Measurements from ENCODE around the gene DNAJC18. TPM values are rescaled to one million over a fixed set of nuclear protein-coding genes. Genes with fewer than 3 reads are reported as not detected.

DNAJC18 gene
- total RNA-seq, 2 experiments from 2014 or later, result 4.5 to 6.8 TPM

DNA sequence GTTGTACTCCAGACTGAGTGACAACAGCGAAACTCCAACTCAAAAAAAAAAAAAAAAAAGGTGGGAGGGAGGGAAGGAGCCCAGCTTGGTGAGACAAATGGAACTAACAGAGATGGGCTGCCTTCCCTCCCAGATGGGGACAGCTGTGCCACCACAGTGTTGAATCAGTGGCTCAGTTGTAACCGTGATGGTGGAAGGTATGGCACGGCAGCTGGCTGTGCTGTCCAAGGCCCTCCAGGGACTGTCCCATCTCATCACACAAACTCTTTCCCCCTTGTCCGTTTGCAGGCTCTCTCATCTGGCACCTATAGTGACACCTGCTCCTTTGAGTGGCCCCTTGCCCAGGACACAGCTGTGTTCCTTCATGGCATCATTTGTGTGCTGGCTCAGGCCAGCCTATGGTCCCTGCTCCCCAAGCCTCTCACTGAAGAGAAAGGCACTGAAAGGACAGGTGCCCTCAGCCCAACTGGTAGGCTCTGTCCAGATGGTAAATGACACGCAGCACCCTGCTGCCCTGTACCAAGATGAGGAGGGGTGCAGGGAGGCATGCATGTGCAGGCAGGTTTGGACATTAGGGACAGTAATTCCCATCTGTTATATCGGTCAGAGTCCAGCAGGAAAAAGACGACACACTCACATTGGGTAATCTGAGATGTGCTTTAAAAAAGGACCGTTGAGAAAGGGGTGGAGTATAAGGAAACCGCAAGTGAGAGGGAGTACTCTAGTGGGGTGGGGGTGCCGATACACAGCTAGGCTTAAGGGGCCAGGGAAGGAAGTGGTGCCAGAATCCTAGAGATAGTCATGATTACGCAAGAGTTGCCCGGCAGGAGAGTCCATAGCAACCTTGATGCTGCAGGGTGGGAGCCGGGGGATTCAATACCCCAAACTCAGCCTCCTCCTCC is 35.8 kb upstream of the DNAJC18 start:
- H3K9me3 Mint-ChIP-seq, result no peaks in the 10 kb centered on the region
- peak overlapping the region; percentile 86 for H3K27ac Mint-ChIP-seq
- ChIA-PET POLR2A (no interaction called here), CTCF (interaction anchor here (0.6 to 3.2 kb wide), 4 partner anchors 13 to 53 kb away, joined by 3 to 9 read pairs (median 4); partner anchors contain the start of gene ECSCR)
- peaks cover 50% of the 10 kb centered on the region for H3K36me3 Mint-ChIP-seq (ENCODE audit: low read depth)
- DNase-seq, result no peak
- peak overlapping the region; percentile 35 for H3K4me3 Mint-ChIP-seq
- H3K27me3 Mint-ChIP-seq, result no peaks in the 10 kb centered on the region
- H3K4me1 Mint-ChIP-seq, result peaks cover 83% of the 10 kb centered on the region

DNA sequence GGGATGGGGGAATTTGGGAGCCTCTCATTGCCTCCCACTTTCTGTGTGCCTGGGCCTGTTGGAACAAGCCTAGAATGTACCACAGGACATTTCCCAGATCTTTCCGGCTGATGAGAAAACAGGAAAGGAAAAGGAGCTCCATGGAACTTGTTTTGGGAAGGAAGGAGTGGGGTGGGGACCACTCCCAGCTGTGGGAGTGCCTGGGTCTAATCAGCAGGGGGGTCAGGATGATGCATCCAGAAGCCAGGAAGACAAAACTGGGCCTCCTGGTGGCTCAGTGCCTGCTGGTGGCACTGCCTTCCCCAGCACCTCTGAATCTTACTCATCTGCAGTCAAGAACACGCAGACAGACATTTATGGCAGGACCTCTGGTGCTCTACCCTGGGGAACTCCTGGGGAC is 34.2 kb upstream of the DNAJC18 start:
- peaks cover 90% of the 10 kb centered on the region for H3K4me1 Mint-ChIP-seq
- ChIA-PET CTCF (interaction anchor here (0.7 to 3.2 kb wide), 4 partner anchors 12 to 41 kb away, joined by 3 to 9 read pairs (median 4); partner anchors contain the start of gene ECSCR), POLR2A (interaction anchor here (0.5 kb wide), 1 partner anchor 38 kb away, joined by 6 read pairs; no protein-coding TSS in a partner anchor)
- peaks cover 45% of the 10 kb centered on the region for H3K36me3 Mint-ChIP-seq (ENCODE audit: low read depth)
- H3K27ac Mint-ChIP-seq, result peak overlapping the region; percentile 78
- no peaks in the 10 kb centered on the region for H3K9me3 Mint-ChIP-seq
- no peaks in the 10 kb centered on the region for H3K27me3 Mint-ChIP-seq
- no peak overlapping the region for H3K4me3 Mint-ChIP-seq
- no peak for DNase-seq

DNA sequence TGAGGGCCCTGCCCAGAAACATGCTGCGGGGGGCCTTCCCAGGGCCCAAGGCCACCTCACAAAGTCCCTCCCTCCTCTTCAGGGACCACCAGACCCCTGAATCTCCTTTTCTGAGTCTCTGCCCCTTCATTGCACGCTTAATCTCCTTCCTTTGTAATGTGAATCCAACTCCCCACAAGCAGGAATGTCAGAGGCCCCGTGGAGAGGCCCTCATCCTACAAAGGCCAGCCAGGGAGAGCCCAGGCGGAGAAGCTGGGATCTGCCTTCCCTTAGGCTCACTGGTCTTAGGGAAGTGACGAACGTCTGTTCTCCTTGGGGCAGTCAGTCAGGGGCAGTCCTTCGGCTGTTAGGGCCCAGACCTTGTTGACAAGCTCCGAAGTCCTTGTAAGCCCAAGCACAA is 33.8 kb upstream of the DNAJC18 start:
- no peaks in the 10 kb centered on the region for H3K9me3 Mint-ChIP-seq
- DNase-seq, result no peak
- no peak overlapping the region for H3K4me3 Mint-ChIP-seq
- H3K27ac Mint-ChIP-seq, result peak overlapping the region; percentile 78
- peaks cover 40% of the 10 kb centered on the region for H3K36me3 Mint-ChIP-seq (ENCODE audit: low read depth)
- H3K4me1 Mint-ChIP-seq, result peaks cover 90% of the 10 kb centered on the region
- CTCF ChIA-PET, result interaction anchor here (0.8 to 3.2 kb wide), 2 partner anchors 11 to 41 kb away, joined by 4 to 9 read pairs; partner anchors contain the start of gene ECSCR
- no peaks in the 10 kb centered on the region for H3K27me3 Mint-ChIP-seq
- POLR2A ChIA-PET, result interaction anchor here (0.5 kb wide), 1 partner anchor 37 kb away, joined by 6 read pairs; no protein-coding TSS in a partner anchor

DNA sequence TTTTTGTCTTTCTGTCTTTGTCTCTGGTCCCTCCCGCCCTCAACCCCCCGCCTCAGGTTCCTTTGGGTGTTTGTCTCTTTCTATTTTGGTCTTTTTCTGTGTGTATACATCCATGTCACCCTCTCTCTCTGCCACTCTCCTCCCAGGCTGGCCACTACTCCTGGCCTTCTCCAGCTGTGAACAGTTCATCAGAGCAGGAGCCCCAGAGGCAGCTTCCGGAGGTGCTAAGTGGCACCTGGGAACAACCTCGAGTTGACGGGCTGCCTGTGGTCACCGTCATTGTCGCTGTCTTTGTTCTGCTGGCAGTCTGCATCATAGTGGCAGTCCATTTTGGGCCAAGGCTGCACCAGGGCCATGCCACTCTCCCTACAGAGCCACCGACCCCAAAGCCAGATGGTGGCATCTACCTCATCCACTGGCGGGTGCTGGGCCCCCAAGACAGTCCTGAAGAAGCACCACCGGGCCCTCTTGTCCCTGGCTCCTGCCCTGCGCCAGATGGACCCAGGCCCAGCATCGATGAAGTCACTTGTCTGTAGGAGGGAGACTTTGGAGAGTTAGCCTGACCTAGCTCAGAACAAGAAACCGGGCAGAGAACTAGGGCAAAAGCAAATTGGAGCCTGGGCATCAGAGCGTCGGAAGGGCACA is 33.2 kb upstream of the DNAJC18 start:
- no peaks in the 10 kb centered on the region for H3K9me3 Mint-ChIP-seq
- ChIA-PET CTCF (interaction anchor here (0.6 to 3.2 kb wide), 3 partner anchors 11 to 42 kb away, joined by 4 to 9 read pairs (median 7); partner anchors contain the start of gene ECSCR), POLR2A (no interaction called here)
- peak overlapping the region; percentile 83 for H3K4me3 Mint-ChIP-seq
- H3K36me3 Mint-ChIP-seq (ENCODE audit: low read depth), result peaks cover 34% of the 10 kb centered on the region
- H3K27ac Mint-ChIP-seq, result peak overlapping the region; percentile 99
- no peaks in the 10 kb centered on the region for H3K27me3 Mint-ChIP-seq
- peaks cover 84% of the 10 kb centered on the region for H3K4me1 Mint-ChIP-seq
- DNase-seq, result no peak

DNA sequence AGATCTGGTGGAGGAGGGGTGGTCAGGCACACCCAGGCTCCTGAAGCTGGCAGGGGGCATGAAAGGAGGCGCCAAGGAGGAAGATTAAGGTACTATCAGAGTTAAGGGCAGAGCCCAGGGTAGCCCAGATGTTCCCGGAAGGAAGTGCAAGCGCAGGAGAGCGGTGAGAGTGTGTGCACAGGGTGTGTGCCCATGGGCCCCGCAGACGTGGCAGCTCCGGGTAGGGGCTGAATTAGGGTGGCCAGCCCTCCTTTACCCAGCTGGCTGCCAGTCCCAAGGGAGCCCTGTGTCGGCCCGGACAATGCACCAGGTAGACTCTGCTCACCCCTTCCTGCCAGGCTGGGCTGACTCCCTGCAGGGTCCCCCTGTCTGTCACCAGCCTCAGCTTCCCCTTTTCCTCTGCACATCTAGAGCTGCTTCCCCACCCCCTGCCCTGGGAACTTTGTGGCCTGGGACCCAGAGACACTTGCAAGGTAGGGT is 31.5 kb upstream of the DNAJC18 start, which contains the start of gene SMIM33:
TSS of gene SMIM33 (plus strand) at position 184 of the 480 bp plus-strand sequence. CDS start at position 302, 118 bp downstream.
- Mint-ChIP-seq H3K4me3 (peak within 1 kb of the TSS; percentile 83), H3K4me1 (peaks cover 74% of the 10 kb centered on the region), H3K36me3 (ENCODE audit: low read depth) (peaks cover 19% of the 10 kb centered on the region), H3K9me3 (no peaks in the 10 kb centered on the region), H3K27me3 (no peaks in the 10 kb centered on the region), H3K27ac (peak within 1 kb of the TSS; percentile 99)
- ChIA-PET CTCF (interaction anchor here (0.5 to 1.6 kb wide), 6 partner anchors 10 to 92 kb away, joined by 3 to 9 read pairs (median 4); no protein-coding TSS in a partner anchor), POLR2A (no interaction called here)
- DNase-seq, result peak; percentile 47

DNA sequence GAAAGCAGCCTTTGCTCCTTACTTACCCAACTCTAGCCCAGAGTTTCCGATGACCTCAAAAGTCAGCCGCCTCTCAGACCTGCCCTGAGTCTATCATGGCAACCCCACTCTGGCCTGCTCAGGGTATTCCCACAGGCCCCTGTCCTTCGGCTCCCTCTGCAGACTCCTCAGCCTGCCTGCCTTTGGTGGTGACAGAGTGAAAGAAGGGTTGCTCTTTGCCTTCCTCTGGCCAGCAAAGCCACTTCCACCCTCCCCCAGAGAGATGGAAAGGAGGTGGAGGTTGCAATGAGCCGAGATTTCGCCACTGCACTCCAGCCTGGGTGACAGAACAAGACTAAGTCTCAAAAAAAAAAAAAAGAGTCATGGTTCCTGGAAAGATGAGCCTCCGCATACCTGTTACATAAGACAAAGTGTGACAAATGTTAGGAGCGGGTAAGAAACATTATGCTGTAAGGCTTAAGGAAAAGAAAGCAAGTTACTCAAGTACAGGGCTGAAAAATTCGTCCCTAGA is 29.2 kb upstream of the DNAJC18 start:
- Mint-ChIP-seq H3K27me3 (no peaks in the 10 kb centered on the region), H3K27ac (peak overlapping the region; percentile 73), H3K9me3 (no peaks in the 10 kb centered on the region), H3K4me3 (no peak overlapping the region), H3K4me1 (peaks cover 52% of the 10 kb centered on the region), H3K36me3 (ENCODE audit: low read depth) (peaks cover 4% of the 10 kb centered on the region)
- POLR2A ChIA-PET, result no interaction called here
- CTCF ChIA-PET, result interaction anchor here (0.9 to 1.6 kb wide), 2 partner anchors 10 to 48 kb away, joined by 3 read pairs; no protein-coding TSS in a partner anchor
- DNase-seq, result no peak

DNA sequence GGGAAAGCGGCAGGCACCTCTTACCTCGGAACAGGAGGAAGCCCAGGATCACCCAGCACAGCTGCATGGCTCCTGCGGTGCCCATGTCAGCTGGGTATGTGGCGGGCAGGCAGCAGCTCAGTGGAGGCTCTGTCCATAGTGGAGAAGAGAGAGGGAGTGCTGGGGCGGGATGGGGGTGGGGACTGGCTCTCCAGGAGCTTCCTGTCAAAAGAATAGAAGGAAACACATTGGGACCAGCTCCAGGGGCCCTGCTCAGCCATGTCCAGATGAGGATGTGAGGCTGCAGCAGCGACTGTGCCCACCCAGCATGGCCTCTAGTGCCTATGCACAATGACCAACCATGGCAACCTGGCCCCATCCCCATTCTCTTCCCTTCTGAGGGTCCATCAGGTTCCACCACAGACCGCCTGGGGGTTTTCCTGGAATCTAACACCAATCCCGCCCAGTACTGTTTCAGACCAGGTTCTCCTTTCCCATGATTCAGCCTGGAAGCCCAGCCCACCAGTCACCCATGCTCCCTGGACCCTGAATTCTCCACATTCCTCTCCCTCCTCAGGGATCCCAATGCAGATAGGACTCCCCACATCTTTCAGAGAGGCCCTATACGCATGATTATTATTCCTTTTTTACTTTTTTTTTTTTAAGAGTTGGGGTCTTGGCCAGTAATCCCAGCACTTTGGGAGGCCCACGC is 23.4 kb upstream of the DNAJC18 start, which contains the start of gene ECSCR:
TSS of gene ECSCR (minus strand) at position 158 of the 691 bp plus-strand sequence. CDS start at position 85, 73 bp downstream.
- POLR2A ChIA-PET, result no interaction called here

DNA sequence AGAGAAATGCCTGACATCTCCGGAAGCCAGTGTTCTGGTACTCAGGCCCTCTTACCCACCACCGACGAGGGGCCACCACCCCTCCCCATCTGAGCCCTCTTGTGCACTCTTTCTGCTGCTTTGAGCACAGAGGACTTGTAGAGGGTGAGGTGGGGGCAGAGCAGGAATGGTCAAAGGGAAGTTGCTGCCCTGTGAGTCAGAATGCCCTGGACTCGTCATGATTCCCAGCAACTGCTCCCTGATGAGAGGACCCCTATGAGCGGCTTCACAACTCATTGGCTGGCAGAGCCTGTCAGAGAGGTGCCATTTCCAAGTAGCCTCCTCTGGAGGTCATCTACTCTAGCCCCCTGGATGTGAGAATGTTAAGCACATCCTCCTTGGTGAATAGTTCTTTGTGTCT is 22.4 kb upstream of the DNAJC18 start:
- H3K9me3 Mint-ChIP-seq, result no peaks in the 10 kb centered on the region
- H3K4me1 Mint-ChIP-seq, result peaks cover 44% of the 10 kb centered on the region
- no peak for DNase-seq
- CTCF ChIA-PET, result interaction anchor here (1.0 to 2.1 kb wide), 5 partner anchors 12 to 71 kb away, joined by 3 to 9 read pairs (median 4); partner anchors contain the start of gene STING1
- POLR2A ChIA-PET, result no interaction called here
- H3K27ac Mint-ChIP-seq, result peak overlapping the region; percentile 27
- no peaks in the 10 kb centered on the region for H3K27me3 Mint-ChIP-seq
- H3K4me3 Mint-ChIP-seq, result no peak overlapping the region
- H3K36me3 Mint-ChIP-seq (ENCODE audit: low read depth), result no peaks in the 10 kb centered on the region

More for the DNA sequence above, 23.4 kb upstream of the DNAJC18 start, which contains the start of gene ECSCR:
- CTCF ChIA-PET, result interaction anchor here (0.5 to 2.1 kb wide), 7 partner anchors 11 to 72 kb away, joined by 3 to 9 read pairs (median 4); partner anchors contain the start of gene STING1
- peak within 1 kb of the TSS; percentile 27 for H3K27ac Mint-ChIP-seq
- peaks cover 36% of the 10 kb centered on the region for H3K4me1 Mint-ChIP-seq
- DNase-seq, result no peak
- H3K36me3 Mint-ChIP-seq (ENCODE audit: low read depth), result no peaks in the 10 kb centered on the region
- no peaks in the 10 kb centered on the region for H3K9me3 Mint-ChIP-seq
- no peaks in the 10 kb centered on the region for H3K27me3 Mint-ChIP-seq
- H3K4me3 Mint-ChIP-seq, result no peak within 1 kb of the TSS

DNA sequence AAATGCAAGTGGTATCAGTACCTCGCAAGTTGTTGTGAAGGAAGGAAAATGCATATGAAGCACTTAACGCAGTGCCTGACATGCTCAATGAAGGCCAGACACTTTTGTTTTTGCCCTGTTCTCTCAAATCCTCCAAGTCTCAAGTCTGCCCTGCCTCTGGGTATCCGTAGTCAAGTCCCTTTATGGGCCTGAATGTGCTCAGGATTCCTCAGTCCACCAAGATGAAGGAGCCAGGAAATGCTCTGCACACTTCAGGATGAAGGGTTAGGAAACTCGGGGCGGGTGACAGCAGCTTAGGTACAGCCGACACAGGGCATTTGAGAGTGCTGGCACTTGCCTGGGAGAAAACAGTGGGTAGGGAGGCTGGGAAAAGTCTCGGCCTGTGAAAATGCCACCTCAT is 21.9 kb upstream of the DNAJC18 start:
- ChIA-PET POLR2A (no interaction called here), CTCF (interaction anchor here (1.2 to 2.1 kb wide), 3 partner anchors 13 to 39 kb away, joined by 4 to 9 read pairs (median 4); partner anchors contain the start of gene STING1)
- Mint-ChIP-seq H3K27ac (peak overlapping the region; percentile 13), H3K4me1 (peaks cover 50% of the 10 kb centered on the region), H3K4me3 (no peak overlapping the region), H3K9me3 (no peaks in the 10 kb centered on the region), H3K36me3 (ENCODE audit: low read depth) (no peaks in the 10 kb centered on the region), H3K27me3 (no peaks in the 10 kb centered on the region)
- no peak for DNase-seq

DNA sequence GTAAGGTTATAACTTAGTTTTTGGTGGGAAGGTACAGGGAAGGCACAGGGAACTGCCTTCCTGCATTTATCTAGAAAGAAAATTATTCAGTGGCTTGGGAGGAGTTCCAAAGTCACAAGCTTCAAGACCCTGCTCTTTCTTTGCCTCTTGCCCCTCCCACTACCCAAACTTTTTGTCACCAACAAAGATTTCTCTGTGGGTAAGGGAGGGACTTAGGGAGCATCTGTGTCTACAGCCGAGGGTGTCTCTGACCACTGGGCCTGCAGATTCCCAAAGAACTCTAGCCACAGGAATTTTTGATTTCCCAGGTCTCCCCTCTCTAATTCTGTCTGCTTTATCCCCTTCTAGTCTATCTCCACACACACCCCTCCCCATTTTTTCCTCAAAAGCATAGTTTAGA is 21.1 kb upstream of the DNAJC18 start:
- Mint-ChIP-seq H3K4me3 (no peak overlapping the region), H3K9me3 (no peaks in the 10 kb centered on the region), H3K27ac (peak overlapping the region; percentile 92), H3K4me1 (peaks cover 54% of the 10 kb centered on the region), H3K36me3 (ENCODE audit: low read depth) (no peaks in the 10 kb centered on the region), H3K27me3 (no peaks in the 10 kb centered on the region)
- no peak for DNase-seq
- POLR2A ChIA-PET, result no interaction called here
- CTCF ChIA-PET, result interaction anchor here (0.6 to 1.5 kb wide), 3 partner anchors 14 to 38 kb away, joined by 3 to 4 read pairs (median 4); no protein-coding TSS in a partner anchor

DNA sequence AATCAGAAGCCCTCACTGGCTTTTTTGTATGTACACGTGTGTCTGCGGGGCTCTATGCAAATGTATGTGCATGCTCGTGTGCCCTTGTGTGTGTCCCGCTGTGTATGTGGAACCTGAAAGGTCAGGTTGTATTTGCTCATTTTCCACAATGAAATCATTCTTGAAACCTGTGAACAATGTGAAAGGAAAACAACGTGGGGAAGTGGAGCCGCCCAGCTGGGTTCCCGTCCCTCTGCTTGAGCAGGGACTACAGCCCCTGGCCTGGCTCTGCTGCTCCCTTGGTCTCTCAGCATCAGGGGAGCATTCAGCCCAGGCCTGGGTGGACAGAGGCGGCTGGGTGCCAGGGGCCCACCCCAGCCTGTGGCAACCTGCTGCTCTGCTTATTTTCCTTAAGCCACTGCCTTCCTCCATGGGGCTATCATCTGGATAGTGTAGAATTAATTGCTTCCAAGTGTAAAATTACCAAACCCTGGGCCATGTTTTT is 20.2 kb upstream of the DNAJC18 start:
- peaks cover 64% of the 10 kb centered on the region for H3K4me1 Mint-ChIP-seq
- H3K36me3 Mint-ChIP-seq (ENCODE audit: low read depth), result no peaks in the 10 kb centered on the region
- DNase-seq, result no peak
- H3K9me3 Mint-ChIP-seq, result no peaks in the 10 kb centered on the region
- peak overlapping the region; percentile 92 for H3K27ac Mint-ChIP-seq
- POLR2A ChIA-PET, result no interaction called here
- H3K4me3 Mint-ChIP-seq, result peak overlapping the region; percentile 29
- no peaks in the 10 kb centered on the region for H3K27me3 Mint-ChIP-seq
- CTCF ChIA-PET, result interaction anchor here (0.8 to 4.6 kb wide), 7 partner anchors 14 to 58 kb away, joined by 3 to 14 read pairs (median 4); no protein-coding TSS in a partner anchor

Measured in activated CD4-positive, alpha-beta T cell treated with anti-CD3 and anti-CD28 coated beads, Interleukin-2, amount 10 ng/mL, durations not matched to agents 7 days and 5 days (primary cell).